CD4-positive, alpha-beta T cell treated with Interleukin-15 for 4 hours (primary cell): ENCODE measurements around the gene ST8SIA6.

Experiments used
- DNase-seq: peaks from one replicate; pipeline ENCODE4 v3.0.0-alpha.2; 2020; ENCODE audit warnings: low spot score

ST8SIA6 gene

DNA sequence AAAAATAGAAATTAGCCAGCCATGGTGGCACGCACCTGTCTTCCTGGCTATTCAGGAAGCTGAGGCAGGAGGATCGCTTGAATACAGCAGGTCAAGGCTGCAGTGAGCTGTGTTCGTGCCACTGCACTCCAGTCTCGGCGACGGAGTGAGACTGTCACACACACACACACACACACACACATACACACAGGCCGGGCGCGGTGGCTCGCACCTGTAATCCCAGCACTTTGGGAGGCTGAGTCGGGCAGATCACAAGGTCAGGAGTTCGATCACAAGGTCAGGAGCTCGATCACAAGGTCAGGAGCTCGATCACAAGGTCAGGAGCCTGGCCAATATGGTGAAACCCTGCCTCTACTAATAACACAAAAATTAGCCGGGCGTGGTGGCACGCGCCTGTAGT lies 68.4 kb downstream of the ST8SIA6 start:
- DNase-seq = no peak

DNA sequence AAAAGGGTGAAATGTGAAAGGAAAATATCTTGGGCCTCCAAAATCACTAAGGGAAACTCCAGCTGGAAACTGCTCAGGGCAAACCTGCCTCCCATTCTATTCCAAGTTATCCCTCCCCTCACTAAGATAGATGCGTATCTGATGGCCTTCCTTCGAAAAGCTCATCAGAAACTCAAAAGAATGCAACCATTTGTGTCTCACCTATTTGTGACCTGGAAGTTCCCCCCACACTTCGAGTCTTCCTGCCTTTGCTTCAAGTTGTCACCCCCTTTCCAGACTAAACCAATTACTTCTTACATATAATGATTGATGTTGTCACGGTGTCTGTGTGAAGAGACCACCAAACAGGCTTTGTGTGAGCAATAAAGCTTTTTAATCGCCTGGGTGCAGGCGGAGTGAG lies 69.3 kb downstream of the ST8SIA6 start:
- no peak for DNase-seq

DNA sequence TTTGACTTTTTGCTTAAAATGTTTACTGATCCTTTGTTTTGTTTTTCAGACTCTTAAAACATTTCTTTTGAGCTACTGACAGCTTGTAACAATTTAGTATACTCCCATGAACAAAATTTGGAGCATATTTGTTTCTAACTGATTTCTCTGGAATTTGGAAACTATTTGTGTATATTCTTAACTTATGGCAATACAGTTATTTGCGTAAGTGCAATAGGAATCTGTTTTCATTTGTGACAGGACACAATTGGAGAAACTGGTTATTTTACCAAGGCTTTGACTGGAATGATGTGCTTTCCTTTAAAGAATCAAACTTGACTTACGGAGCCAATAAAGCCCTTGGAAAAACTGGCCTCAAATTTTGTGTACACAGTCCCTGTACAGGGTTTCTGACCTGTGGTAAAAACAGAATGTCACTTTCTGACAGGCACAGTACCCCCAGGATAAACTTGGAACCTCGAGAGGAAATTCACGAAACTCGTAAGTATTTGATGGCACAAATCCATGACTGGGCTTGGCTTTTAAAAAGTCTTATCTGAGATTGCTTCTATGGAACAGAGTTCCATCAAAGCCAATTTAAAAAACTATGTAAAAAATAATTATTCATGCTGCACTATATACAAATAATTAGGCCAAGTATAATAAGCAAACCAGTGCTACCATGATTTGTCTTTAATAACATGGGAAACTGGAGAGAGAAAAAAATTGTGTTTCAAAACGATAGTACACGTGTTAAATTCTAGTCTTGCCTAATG lies 70.4 kb downstream of the ST8SIA6 start:
- no peak for DNase-seq

DNA sequence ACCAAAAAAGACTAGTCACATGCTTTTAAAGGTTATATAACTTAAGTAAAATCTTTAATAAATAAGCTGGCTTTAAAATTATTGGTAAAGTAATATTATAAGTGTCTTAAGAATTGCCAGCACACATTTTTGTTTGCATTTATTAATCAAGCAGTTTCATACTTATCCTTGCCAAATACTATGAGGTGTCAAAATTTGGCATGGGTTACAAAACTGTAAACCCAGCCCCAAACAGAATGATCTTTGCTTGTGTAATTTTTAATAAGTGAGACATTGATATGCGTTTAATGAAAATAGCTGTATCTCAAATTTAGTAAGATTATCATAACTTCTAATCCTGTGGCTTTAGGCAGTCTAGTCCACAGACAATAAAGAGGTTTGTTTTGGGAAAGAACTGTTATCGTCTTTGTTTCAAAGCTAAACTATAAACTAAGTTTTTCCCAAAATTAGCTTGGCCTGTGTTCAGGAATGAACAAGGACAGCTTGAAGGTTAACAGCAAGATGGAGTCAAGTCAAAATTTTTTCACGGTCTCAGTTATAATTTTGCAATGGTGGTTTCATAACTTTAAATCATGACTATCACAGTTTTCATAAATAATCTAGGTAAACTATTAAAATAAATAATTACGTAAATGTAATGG lies 72.8 kb downstream of the ST8SIA6 start:
- DNase-seq = no peak

DNA sequence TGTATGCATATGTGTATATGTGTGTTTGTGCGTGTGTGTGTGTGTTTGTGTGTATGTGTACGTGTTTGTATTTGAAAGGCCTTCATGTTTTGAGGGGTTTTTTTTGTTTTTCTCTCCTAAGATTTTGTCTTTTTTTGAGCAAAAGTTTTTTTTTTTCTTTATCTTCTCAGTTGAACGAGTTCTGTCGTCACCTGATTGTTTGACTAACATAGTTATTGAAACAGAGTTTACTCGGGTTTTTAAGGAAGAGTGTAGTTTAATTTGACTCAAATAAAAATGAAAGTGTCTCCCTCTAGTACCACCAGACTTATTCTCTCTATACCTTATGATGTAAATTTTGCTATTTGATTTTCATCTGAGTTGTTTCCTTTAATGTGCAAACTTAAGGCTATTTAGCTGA lies 73.5 kb downstream of the ST8SIA6 start:
- no peak for DNase-seq

DNA sequence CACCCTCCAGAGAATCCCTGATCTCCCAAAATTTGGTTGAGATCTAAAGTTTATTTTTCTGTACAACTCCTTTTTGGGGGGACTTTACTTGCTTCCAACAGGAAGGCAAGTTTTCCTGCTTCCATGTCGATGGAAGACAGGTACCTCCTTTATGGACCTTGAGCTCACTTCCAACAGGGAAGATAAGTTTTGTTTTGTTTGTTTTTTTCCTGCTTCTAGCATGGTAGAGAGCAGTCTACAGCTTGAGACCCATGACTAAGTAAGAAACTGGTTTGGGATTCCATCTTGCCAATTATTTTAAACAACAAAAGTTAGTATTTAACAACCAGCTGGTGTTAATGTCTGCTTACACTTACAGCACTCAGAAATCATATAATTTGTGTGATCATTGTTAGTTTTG lies 74.4 kb downstream of the ST8SIA6 start:
- DNase-seq = no peak

DNA sequence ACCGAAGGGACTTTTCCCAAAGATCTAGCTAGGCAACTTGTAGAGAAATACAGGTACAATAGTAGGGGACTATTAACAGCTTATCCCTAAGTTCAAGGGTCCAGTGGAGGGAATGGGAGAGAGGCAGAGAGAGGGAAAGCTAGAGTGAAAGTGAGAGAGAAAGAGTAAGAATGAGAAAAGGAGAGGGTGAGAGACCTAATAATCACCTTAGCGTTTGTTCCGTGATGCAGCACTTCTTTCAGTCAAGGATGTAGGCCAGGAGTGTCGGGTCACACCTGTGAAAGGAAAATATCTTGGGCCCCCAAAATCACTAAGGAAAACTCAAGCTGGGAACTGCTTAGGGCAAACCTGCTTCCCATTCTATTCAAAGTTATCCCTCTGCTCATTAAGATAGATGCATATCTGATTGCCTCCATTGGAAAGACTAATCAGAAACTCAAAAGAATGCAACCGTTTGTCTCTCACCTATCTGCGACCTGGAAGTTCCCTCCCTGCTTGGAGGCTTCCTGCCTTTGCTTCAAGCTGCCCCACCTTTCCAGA lies 75.2 kb downstream of the ST8SIA6 start:
- no peak for DNase-seq

DNA sequence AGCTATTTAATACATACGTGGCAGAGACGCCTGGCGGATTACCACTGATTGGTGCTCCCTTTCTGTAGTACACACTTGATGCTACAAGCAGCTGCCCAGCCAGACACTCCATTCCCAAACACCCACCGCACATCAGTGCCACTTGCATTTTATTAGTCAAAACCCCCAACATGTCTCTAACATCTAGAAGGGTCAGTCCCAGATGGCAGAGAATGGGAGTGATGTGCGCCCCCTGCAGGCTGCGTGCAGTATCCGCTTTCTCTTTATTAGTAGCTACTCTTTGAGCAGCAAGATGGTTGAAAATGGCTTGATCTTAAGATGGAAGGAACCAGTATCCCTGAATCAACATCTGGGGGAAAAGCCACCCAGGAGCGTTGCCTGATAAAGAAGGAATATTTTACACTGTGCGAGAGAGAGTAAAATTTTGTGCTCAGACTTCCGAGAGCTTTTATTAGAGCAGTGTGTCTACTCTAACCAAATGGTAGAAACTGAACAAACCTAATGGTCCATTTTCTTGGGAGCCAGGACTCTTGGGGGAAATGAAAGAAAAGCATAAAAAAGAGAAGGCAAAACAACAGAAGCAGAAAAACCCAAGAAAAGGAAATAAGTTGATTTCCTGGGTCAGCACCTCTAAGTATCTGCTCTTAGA lies 78.3 kb downstream of the ST8SIA6 start:
- DNase-seq = peak; percentile 8

DNA sequence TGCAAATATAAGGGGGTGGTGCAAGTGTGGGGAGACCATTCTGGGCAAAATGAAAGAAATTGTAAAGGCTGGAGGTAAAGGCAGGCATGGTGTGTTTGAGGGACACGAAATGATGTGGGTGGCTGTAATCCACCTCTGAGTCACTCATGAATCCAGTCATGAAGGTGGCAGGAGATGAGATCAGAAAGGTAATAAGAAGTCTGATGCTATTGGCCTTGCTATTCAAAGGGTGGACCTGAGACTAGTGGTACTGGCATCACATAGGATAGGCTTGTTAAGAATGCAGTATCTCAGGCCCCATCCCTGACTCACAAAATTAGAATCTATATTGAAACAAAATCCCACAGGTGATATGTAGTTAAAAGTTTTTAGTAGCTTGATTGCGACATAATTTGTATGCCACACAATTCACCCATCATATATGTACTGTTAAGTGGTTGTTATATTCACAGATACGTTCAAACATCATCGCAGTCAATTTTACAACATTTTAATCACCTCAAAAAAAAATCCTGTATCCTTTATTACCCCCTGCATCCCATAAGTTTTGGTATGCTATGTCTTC lies 85.6 kb downstream of the ST8SIA6 start:
- DNase-seq = no peak

DNA sequence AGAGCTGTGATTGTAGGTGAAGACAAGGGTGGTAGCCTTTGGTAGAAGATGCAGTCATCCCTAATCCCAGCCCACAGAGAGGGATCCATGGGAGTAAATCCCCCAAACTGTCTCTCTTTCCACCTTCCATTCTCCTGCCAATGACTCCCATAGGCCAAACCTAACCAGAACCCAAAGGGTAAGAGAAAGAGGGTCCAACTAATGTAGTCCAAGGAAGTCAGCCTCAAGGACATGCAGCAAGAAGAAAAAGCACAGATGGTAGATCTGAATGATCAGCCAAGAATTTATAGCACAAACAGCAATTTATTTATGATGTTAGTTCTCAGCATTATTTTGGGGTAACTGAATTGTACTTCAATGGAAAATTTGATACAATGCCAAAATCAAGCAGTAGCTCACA lies 87.7 kb downstream of the ST8SIA6 start:
- no peak for DNase-seq

DNA sequence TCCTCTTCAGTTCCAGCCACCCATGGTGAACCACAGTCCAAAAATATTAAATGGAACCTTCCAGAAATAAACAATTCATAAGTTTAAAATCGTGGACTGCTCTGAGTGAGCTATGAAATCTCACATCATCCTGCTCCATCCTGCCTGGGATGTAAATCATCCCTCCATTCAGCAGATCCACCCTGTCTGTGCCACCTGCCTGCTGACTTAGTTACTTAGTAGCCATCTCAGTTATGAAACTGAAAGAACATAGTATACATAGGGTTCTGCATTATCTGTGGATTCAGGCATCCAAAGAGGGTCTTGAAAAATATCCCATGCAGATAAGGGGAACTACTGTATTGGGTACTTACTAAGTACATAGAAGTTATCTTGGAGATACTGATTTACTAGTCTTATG lies 89.0 kb downstream of the ST8SIA6 start:
- DNase-seq = no peak

DNA sequence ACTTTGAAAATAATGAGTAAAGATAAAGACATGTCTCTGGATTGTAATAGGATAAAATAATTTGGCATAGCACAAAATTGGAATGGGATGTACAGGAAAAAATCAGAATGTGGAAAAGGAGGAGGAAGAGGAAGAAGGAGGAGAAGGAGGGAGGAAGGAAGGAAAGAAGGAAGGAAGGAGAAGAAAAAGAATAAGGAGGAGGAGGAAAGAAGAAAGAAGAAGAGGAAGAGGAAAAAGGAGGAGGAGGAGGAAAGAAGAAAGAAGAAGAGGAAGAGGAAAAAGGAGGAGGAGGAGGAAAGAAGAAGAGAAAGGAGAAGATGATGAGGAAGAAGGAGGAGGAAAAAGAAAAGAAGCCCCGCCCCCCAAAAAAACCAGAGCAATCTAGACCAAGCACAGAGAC lies 95.9 kb downstream of the ST8SIA6 start:
- DNase-seq = no peak

DNA sequence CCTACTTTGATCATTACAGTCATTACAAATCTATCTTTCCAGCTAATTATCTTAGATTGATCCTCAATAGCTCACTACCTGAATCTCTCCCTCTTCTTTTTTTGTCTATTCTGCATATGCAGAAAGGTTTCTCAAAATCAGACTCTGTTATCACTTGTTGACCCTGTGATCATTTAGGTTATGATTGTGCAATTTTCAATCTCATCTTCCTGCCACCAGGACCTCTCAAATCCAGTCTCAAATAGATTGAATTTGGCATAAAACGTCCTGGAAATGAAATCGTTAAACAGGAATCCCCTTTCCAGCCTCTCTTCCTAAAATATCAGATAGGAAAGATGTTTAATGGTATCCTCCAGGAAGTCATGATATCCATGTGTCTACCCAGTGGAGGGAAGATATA lies 96.6 kb downstream of the ST8SIA6 start:
- DNase-seq = no peak

DNA sequence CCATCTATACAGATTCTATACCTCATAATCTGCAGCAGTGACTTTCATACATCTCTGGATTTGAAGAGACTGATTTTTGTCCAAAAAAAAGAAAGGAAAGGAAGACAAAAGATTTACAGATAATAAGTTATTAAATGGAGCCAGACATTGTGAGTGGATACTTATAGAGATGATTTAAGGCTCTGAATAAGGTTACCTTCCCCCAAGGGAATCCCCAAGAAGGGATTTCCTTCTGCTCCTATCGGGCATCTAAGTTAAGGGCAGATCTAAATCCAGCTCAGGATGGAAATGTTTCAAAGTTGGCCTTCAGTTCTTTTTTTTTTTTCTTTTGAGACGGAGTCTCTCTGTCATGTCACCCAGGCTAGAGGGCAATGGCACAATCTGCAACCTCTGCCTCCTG lies 97.6 kb downstream of the ST8SIA6 start:
- no peak for DNase-seq

DNA sequence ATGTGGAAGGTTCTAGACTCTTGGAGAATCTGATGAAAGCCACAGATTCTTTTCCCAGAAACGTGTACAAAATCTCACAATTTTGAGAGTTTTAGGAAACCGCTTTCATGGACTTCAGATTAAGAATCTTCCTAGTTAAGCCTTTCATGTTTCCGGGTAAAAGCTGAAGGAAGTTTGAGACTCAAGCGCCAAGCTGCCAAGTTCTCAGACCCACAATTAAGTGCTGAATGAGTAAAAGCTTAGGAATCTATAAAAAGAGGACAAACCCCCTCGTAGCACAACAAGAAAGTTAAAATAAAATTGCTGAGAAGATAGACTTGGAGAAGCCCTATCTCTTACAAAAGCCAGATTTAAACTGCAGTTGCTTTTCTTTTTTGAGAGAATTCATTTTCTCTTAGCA lies 99.6 kb downstream of the ST8SIA6 start:
- DNase-seq = no peak

DNA sequence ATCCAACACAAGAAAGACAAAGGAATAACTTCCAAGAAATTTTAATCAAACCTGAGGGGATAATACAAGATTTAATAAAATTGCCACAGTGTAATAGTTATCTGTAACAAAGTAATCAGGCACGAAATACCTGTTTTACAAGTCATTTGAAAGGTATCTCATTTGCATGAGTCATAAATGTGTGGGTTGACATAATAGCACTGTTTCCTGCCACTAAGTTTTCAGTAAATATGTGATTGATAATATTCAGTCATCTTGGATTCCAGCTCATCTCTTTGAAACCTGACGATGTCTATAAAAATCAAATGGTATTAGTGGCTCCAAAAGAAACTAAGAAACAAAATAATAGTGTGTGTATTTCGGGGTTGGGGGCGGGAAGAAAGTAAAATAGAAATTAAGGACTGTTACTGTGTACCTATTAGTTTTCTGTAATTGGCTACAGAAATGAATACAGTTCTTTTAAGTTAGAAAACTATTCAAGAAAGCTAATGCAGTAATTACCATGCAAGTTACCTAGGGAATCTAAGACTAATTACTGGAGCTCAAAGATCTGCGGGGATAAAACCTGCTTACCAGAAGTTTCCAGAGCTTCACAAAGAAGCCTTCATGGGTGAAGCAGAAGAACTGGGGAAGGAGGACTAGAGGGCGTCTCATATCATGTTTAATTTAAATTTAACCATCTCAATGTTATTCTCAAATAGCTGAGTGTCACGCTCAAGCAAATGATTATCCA lies 100.7 kb downstream of the ST8SIA6 start:
- no peak for DNase-seq

DNA sequence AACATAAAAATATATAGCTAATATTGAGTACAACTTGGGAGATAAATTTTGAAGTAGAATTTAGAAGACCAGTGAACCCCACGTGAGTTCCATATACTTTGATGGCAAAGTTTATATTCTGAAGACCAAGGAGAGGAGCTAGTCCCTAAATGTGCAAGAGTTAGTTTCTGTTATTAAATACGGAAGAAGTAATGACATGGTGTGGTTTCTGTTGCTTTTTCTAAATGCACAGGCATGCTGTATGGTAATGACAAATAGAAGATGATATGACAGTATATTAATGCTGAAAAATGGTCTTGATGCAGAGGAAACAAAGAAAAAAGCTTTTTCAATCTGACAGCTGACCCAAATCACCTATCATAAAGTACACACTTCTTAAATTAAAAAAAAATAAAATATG lies 101.8 kb downstream of the ST8SIA6 start:
- no peak for DNase-seq

DNA sequence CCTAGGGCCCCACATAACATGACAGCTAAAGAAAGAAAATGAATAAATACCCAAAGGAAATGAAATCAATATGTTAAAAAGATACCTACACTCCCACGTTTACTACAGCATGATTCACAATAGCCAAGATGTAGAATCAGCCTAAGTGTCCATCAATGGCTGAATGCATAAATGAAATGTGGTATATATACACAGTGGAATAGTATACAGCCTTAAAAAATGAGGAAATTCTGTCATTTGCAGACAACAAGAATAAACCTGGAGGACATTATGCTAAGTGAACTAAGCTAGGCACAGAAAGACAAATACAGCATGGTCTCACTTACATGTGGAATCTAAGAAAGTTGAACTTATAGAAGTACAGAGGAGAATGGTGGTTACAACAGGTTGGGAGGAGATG lies 102.9 kb downstream of the ST8SIA6 start:
- no peak for DNase-seq

DNA sequence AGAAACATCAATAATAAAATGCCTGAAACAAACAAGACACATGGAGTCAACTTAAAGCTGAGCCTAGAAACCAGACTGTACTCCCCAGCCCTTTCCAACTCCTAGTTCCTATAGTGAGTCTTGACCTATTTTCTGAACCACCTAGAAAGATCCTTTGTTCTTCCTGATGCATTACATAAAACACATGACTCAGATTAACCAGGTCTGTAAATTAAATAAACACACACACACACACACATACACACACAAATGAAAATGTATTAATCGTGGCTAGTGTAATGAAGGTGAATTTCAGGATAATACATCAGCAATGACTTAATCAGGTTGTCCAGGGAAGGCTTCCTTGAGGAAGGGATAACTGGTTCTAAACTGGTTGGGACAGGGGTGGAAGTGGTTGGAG lies 104.7 kb downstream of the ST8SIA6 start:
- no peak for DNase-seq

DNA sequence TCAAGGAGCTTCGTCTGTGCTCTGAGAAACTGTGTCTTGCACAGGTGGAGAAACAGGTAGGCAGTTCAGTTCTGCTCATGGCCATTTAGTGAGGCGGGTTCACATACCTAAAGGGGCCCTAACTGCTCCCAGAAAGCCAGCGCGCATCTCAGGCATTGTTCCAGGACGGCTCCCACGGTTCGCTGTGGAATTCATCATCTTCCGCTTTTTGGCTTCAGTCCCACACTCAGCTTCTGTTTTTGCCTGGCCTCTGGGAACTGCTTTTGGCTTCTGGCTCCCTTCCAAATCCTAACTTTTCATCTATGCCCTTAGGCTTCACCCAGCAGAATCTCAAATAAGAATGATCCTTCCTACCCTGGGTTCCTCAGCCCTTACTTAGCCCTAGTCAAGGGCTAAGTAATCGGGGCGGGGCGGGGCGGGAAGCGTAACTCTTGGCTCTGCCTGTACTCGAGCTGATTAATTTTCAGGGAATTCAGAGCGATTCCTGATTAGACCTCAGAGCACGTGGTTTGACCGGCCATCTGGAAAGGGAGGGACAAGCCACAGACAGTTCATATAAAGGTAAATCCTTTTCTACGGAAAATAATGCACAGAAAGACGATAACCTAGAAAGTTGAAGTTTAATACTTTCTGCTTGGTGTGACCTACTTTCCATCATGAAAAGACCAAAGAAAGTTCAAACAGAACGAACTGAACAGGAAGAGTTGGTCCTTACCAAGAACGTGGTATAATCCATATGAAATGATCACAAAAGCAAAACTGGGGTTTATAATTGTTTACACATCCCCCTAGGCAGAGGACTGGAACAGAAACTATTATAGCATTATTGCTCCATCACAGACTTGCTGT lies 105.7 kb downstream of the ST8SIA6 start:
- no peak for DNase-seq

DNA sequence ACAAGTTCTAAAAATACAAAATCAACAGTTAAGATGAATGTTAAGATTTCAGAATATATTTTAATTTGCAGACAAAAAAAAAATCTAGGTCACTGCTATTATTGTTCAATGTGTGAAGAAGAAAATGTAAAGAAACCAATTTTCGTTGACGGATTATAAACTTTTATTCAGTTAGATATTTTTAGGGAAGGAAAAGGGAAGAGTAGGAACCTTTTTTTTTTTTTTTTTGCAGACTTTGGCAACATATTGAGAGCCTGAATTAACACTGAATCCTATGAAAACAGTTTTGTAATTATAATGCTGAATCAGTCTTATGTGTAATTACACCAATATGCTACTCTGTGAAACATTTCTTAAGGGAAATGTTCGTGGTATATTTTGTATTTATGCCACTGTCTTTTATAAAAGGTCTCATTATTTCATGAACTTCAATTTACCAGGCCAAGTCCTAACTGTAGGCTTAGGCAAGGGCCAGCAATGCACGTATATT lies 106.3 kb downstream of the ST8SIA6 start:
- no peak for DNase-seq
